HG02798 (cell line): ENCODE data around the gene ZBTB21.
"Not testable (repeated sequence)": the region's sequence is repeated elsewhere in the genome, so short reads cannot be mapped to it uniquely, and the experiment has no call there.

Experiments used
- ATAC-seq: cut with Tn5 transposase; IDR thresholded peaks from one replicate; pipeline ENCODE4 v1.9.1; 2021; ENCODE audit warnings: mild to moderate bottlenecking; ENCODE audit not compliant: unreplicated experiment, poor library complexity

The ZBTB21 gene

DNA sequence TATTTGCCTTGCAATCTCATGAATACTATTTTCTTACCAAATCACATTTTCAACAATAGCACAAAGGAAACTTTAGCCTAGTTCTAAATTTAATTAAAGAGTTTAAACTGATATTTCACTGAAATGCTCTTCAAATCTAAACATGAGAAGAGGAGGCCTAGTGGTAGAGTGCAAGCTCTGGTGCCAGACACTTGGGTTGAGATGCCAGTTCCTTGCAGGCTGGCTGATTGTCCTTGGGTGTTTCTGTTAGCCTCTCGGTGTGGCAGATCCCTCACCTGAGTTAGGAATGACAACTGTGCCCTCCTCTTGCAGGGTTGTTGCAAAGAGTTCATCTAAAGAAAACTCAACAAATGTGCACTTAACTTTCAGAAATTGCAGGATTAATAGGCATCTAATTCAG lies 12.5 kb downstream of the ZBTB21 start:
- no peak for ATAC-seq

- no peak for ATAC-seq
Observed at GRCh38 chr21:41995577-41995976, 14.6 kb downstream of the ZBTB21 start.

DNA sequence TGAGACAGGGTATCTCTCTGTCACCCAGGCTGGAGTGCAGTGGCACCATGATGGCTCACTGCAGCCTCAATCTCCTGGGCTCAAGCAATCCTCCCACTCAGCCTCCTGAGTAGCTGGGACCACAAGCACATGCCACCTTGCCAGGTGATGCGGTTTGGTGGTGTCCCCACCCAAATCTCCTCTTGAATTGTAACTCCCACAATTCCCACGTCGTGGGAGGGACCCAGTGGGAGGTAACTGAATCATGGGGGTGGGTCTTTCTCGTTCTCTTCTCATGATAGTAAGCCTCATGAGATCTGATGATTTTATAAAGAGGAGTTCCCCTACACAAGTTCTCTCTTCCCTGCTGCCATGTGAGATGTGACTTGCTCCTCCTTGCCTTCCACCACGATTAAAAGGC lies 15.5 kb downstream of the ZBTB21 start:
- ATAC-seq: not testable (repeated sequence)

DNA sequence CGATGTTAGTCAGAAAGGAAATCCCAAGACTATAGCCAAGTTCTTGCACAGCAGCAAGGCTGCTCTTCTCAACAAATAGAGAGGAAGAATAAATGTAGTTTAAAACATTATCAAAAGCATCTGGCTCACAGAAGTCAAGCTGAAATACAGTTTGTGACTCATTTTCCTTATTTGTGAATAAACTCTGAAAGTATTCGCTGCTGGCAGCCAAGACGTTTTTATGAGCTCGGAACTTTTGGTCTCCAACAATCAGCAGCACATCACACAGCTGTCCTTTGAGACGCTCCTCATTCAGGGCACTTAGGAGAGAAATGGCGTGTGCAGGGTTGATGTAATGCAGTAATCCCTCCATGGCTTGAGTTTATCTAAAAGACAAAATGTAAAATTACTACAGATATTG lies 16.4 kb downstream of the ZBTB21 start:
- no peak for ATAC-seq

- no peak for ATAC-seq
Observed at GRCh38 chr21:41992576-41992975, 17.6 kb downstream of the ZBTB21 start.

DNA sequence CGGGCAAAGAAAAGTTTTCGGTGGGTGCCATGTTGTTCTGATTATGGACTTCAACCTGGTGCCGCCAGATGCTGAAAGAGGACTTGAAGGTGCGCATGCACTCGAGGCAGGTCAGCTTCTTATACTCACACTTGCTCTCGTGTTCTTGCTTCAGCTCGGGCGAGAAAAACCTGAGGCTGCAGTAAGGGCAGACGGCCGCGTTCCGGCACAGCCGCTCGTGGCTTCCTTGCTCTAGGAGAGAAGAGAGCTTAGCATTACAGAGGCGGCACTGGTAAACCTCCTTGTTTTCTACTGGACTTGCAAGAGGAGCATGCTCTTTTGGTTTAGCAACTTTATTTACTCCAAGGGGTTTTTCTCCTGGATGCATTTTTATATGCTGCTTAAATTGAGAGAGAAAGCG lies 18.5 kb downstream of the ZBTB21 start:
- ATAC-seq: no peak

DNA sequence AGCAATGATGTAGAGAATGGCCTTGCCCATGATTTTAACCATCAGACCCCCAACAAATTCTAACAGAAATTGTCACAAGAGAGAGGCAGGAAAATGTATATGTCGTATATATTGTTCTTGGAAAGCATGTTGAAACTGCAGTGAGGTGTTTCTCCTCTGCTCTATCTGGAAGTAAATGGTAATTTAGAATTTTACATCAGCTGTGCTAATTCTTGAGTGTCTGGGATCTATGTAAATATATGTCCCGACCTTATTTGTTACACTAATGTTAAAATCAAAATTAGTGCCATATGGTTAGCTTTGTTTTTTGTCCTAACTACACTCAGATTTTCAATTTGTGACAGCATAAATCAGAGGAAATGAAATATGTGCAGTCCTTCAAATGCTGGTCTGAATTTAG lies 20.5 kb downstream of the ZBTB21 start:
- ATAC-seq: no peak

DNA sequence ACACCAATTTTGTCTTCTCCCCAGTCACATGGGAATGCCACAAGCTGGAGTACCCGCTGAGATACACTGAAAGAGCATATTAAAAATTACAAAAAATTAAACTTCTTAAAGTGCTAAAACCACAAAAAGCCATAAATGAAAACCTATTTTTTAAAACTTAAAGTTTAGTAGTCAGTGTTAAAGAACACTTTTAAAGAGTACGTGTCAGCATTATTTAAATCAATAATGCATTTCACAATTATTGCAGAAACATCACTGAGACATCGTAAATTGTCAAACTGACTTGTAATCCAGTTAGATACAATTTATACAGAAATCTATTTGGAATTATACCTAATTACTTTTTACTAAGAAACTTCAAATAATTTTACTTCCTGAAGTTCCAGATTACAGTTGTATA lies 22.9 kb downstream of the ZBTB21 start:
- ATAC-seq: no peak

- no peak for ATAC-seq
Observed at GRCh38 chr21:41985662-41986416, 24.3 kb downstream of the ZBTB21 start.

- ATAC-seq: no peak
Observed at GRCh38 chr21:41983229-41983628, 26.9 kb downstream of the ZBTB21 start.

GRCh38 chr21:41980561-41980960 lies 29.6 kb downstream of the ZBTB21 start:
- no peak for ATAC-seq

DNA sequence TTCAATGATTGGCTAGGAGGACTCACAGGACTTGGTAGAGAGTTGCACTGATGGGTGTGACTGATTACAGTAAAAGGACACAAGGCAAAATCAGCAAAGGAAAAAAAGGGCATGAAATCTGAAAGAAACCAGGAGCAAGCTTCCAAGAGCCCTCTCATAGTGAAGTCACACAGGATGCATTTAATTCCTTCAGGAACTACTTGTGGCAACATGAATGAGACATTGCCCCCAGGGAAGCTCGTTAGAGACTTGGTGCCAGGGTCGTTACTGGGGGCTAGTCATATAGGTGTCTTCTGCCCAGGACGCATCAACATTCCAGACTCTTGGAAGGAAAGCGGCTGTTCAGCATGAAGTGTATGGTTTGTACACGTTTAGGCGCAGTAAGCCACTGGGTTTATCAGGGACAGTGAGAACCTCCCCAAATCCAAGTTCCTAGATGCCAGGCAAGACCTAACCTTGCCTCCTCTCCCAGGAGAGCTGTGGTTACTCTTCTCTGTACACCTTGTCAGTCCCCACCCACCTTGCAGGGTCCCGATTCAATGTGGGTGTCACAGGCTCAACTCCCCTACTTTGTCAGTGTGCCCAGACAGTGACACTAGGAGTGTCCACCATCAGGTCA lies 30.3 kb downstream of the ZBTB21 start:
- no peak for ATAC-seq

DNA sequence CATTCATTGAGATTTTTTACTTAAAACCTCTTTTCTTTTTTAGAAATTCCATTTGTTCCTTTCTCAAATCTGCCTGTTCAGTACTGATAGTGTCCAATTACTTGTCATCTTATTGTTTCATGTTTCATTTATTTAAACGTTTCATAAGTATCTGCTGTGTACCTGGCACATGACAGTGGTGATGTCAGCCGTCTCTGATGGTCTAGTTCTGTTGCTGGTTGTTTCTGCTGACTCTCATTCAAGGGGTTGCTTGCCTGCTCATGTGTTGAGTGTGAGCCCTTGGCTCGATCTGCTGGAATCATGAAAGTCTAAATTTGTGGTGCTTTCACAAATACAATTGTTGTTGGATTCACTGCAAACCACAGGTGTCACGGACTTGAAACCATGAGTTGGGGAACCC lies 30.8 kb downstream of the ZBTB21 start:
- ATAC-seq: no peak

GRCh38 chr21:41977034-41977950 lies 32.9 kb downstream of the ZBTB21 start:
- ATAC-seq: no peak

DNA sequence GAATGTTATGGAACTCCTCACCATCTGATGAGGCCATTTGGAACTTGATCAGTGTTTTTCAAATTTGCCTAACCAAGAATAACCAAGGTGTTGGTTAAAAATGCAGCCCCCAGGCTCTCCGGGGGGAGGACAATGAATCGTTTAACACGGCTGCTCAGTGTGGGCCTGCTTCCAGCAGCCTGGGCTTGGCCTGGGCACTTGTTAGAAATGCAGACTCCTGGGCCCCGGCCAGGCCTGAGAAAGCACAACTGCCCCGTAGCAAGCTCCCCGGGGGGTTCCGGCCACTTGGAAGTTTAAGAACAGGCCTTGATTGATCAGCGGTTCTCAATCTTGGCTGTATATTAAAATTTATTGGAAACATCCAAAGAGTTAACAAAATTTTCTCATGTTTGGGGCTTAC lies 33.5 kb downstream of the ZBTB21 start:
- ATAC-seq: no peak

- no peak for ATAC-seq
Observed at GRCh38 chr21:41975391-41976272, 34.5 kb downstream of the ZBTB21 start.

GRCh38 chr21:41974752-41975053 lies 35.5 kb downstream of the ZBTB21 start:
- ATAC-seq: no peak

DNA sequence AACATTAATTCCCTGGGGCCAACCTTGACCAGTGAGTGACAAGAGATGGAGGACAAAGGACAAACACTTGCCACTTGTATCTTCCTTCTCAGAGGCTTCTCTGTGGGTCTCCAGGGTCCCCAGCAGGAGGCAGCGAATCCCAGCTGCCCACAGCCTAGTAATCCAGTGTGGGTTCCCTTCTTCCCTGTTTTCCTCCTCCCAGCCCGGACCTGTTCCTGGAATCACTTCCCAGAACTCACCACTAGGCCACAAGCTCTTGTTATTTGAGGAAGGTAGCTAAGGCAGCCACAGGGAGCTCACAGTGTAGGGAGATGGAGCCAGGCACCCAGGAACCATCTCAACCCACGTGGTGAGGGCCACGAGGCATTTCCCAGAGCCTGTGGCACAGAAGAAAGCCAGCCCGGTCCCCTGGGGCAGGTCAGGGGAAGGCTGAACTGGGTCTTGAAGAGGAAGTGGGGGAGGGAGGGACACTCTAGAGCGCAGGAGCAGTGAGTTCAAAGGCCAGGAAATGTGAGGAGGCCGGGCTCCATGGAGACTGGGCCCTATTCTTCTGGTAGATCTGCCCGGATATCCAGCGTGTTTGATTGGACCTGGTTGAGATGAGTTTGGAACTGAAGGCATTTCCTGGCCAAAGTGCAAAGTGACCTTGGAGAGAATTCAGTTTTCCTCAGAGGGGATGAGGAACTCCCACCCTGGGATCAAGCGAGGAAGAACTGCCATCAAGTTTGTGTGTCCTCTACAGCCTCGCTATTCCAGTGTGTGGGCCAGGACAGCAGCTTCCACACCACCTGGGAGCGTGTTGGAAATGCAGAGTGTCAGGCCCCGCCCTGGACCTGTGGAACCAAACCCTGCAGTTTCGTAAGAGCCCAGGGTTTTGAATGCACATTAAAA lies 36.1 kb downstream of the ZBTB21 start:
- ATAC-seq: no peak

DNA sequence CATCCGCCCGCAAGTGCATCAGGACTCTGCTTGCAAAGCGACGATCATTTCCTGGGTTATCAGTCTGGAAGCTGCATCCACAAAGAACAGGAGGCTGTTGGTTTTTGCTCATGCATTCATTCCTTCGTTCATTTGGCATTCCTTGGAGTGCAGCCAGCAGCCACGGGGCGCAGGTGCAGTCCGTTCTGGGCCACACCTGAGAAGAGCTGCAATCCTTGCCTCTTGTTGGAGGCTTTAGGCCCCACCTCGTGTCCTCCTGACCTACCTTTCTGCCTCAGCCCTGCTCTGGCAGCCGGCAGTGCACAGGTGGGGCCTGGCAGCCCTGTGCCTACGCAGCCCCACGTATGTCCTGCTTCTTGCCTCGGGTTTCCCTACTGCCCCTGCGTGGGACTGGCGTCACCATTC lies 36.7 kb downstream of the ZBTB21 start:
- no peak for ATAC-seq
